Cardiac fibroblast (primary cell): Measurements from ENCODE around the gene MCF2L.
"Not testable (repeated sequence)": the region's sequence is repeated elsewhere in the genome, so short reads cannot be mapped to it uniquely, and the experiment has no call there.

ENCODE experiments used
- DNase-seq, 2 donors: peaks; one replicate each; pipeline versions ENCODE4 v3.0.0 to v3.0.0-alpha.2; 2010; ENCODE audit warnings: low read depth in 2 of 2
- H3K4me3 ChIP-seq, 2 donors: replicated peaks in 1 of 2; 1 replicate in 1 of 2; 2 replicates in 1 of 2; pipeline ENCODE4 v1.5.1; 2011; ENCODE audit warnings: low read depth in 2 of 2, low read length in 2 of 2, mild to moderate bottlenecking in 2 of 2, moderate library complexity in 1 of 2
- CTCF ChIP-seq: IDR thresholded peaks from one replicate; pipeline ENCODE4 v1.5.1; 2011; ENCODE audit warnings: low read depth, mild to moderate bottlenecking, low read length, inconsistent platforms

The MCF2L gene

DNA sequence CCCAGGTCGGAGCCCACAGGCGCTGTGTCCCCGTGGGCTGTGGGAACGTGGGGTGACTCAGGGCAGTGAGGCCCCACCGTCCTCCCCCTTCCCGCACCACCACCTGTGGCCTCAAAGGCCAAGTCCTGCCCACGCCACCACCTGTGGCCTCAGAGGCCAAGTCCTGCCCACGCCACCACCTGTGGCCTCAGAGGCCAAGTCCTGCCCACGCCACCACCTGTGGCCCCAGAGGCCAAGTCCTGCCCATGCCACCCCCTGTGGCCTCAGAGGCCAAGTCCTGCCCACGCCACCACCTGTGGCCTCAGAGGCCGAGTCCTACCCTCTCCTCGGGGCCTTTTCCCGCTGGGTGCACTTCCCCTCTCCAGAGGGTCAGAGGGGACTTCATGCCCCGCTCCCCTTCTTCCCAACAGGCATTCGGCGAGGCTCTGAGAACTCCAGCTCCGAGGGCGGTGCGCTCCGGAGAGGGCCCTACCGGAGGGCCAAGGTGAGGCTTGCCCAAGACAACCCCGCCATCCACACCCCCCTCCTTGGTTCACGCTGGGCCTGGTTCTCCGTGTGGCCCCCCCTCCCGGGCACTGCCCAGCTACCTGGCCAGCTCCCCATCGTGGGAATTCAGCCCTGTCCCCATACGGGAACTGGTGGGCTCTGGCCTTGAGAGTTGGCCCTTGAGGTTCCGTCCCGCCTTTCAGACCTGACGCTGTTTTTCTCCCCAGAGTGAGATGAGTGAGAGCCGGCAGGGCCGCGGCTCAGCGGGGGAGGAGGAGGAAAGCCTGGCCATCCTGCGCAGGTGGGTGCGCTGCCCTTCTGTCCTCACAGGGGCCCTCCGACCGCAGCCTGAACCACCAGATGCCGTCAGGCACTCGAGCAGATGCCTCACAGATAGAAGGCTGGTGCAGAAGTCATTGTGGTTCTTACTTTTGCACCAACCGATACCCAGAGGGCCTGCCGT, 109.2 kb downstream of the MCF2L start:
- no peak for DNase-seq
- no peak overlapping the region for H3K4me3 ChIP-seq
- no peak for TF ChIP-seq CTCF

DNA sequence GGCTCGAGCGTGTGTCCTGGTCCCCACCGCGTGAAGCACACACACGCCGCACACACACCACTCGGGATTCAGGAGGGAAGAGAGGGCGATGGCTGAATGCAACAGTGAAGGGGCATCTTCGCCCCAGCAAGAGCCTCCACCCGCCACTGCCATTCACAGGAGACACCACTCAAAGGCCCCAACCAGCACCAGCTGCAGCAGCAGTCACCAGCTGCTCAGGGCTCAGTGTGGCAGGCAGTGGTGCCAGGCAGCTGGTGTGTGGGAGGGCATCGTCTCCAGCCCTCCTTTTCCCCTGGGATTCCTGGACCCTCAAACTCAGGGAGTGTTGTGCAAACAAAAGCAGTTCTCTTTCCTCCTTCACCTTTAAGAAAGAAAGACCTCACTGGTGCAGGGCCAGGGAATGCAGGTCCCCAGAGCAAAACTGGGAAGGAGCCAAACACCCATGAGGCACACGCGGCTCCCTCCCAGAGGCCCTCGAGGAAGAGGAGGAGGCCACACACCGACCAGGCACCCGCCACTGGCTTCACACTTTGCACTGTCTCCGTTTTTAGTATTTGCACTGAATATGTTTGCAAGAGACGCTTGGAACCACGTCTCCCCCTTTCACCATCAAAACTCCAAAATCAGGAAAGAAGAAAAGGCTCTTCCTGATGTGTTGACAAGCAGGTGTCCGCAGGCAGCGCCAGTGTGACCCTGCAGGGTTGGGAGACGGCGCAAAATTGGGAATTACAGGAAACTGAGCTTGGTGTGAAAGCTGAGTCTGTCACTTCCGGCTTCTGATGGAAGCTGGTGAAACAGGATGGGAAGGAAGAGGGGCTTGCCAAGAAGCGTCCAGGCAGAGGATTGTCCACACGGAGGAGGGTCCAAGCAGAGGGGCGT, 110.1 kb downstream of the MCF2L start:
- DNase-seq = no peak
- TF ChIP-seq CTCF = no peak
- no peak overlapping the region for H3K4me3 ChIP-seq

DNA sequence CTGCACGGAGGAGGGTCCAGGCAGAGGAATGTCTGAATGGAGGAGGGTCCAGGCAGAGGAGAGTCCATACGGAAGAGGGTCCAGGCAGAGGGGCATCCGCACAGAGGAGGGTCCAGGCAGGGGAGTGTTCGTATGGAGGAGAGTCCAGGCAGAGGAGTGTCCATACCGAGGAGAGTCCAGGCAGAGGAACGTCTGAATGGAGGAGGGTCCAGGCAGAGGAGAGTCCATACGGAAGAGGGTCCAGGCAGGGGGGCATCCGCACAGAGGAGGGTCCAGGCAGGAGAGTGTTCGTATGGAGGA, 110.7 kb downstream of the MCF2L start:
- not testable (repeated sequence) for DNase-seq, H3K4me3 ChIP-seq

DNA sequence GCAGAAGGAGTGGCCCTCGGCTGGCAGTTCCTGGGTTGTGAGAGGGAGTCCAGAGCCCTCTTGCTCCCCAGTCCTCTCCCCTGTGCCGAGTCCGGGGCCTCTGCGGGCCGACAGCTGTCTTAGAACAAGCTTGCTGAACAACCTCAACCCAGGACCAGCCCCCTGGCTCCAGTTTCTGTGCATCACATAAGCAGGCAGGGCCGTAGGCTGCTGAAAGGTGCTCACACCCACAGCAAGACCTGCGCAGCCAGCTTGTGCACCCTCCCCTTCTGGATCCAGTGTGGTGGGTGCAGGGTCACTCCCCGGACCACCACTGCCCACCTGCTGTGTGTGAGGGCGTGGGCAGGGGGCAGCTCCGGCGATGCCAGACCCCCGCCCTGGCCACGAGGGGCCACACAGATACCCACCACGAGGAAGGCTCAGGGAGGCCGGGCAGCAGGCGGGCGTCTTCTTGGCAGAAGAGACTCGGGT, 111.4 kb downstream of the MCF2L start:
- no peak for DNase-seq
- H3K4me3 ChIP-seq = no peak overlapping the region
- TF ChIP-seq CTCF = no peak

- TF ChIP-seq CTCF = no peak
- DNase-seq = no peak
- H3K4me3 ChIP-seq = no peak overlapping the region
Observed at GRCh38 chr13:113080901-113081521, 112.0 kb downstream of the MCF2L start.

GRCh38 chr13:113082198-113083021, 113.4 kb downstream of the MCF2L start:
- H3K4me3 ChIP-seq = no peak overlapping the region
- DNase-seq = no peak
- no peak for TF ChIP-seq CTCF
